SK-N-SH (cell line): ENCODE measurements around the gene RNF149.
"Not testable (repeated sequence)": the region's sequence is repeated elsewhere in the genome, so short reads cannot be mapped to it uniquely, and the experiment has no call there.

Experiments used
- POLR2AphosphoS5 ChIP-seq: IDR thresholded peaks from 2 replicates; pipeline ENCODE4 v1.6.1; 2012; ENCODE audit warnings: low read depth, low read length
- RCOR1 ChIP-seq: fragments of 150-350 bp; IDR thresholded peaks from 2 replicates; pipeline ENCODE4 v1.6.1; 2017; ENCODE audit warnings: antibody characterized with exemption, low read length
- SMC3 ChIP-seq: IDR thresholded peaks from 2 replicates; pipeline ENCODE4 v1.6.1; 2012; ENCODE audit warnings: low read depth, low read length, improper control_type of control experiment
- TF ChIP-seq, protein P1 (sequence below): fragments of 200-600 bp; sonication (generic); IDR thresholded peaks from 2 replicates; pipeline ENCODE4 v1.6.1; 2017; ENCODE audit warnings: antibody characterized with exemption, mild to moderate bottlenecking, moderate library complexity
- TF ChIP-seq, protein P2 (sequence below): IDR thresholded peaks from 2 replicates; pipeline ENCODE4; 2012

DNA sequence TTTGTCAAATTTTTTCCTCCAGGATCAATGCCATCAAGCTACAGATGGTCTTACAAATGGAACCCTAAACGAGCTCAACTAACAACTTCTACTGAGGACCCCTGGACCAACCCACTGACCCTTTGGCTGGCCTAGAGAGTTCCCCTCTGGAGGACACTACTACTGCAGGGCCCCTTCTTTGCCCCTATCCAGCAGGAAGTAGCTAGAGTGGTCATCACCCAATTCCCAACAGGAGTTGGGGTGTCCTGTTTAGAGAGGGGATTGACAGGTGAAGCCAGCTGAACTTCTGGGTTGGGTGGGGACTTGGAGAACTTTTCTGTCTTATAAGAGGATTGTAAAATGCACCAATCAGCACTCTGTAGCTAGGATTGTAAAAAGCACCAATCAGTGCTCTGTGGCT is 72.5 kb downstream of the RNF149 start:
- TF ChIP-seq, protein P1, sequence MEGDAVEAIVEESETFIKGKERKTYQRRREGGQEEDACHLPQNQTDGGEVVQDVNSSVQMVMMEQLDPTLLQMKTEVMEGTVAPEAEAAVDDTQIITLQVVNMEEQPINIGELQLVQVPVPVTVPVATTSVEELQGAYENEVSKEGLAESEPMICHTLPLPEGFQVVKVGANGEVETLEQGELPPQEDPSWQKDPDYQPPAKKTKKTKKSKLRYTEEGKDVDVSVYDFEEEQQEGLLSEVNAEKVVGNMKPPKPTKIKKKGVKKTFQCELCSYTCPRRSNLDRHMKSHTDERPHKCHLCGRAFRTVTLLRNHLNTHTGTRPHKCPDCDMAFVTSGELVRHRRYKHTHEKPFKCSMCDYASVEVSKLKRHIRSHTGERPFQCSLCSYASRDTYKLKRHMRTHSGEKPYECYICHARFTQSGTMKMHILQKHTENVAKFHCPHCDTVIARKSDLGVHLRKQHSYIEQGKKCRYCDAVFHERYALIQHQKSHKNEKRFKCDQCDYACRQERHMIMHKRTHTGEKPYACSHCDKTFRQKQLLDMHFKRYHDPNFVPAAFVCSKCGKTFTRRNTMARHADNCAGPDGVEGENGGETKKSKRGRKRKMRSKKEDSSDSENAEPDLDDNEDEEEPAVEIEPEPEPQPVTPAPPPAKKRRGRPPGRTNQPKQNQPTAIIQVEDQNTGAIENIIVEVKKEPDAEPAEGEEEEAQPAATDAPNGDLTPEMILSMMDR, result not testable (repeated sequence)
- TF ChIP-seq, protein P2, sequence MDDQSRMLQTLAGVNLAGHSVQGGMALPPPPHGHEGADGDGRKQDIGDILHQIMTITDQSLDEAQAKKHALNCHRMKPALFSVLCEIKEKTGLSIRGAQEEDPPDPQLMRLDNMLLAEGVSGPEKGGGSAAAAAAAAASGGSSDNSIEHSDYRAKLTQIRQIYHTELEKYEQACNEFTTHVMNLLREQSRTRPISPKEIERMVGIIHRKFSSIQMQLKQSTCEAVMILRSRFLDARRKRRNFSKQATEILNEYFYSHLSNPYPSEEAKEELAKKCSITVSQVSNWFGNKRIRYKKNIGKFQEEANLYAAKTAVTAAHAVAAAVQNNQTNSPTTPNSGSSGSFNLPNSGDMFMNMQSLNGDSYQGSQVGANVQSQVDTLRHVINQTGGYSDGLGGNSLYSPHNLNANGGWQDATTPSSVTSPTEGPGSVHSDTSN, result not testable (repeated sequence)
- not testable (repeated sequence) for TF ChIP-seq SMC3, POLR2AphosphoS5, RCOR1
